ENCODE measurements around the gene PARP8.

DNA sequence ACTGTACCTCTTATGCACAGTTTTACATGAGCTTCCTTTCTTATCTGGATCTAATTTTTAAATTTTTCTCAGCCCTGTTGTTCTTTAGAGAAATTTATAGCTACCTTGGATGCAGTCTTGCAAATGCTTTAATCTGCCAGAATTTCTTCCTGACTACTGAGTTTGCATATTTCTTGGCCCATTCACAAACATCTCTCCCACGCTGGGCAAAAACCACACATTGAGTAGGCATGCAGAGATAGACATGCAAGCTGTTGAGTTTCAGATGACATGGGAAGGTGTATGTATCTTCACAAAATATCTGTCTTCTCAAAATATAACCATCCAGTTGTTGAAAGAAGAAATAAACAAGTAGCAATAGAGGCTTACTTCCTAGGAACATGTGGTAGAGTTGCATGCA, 101.2 kb downstream of the PARP8 start:
- no peak for TF ChIP-seq POLR2A (IDR thresholded peaks at IDR 0.05)
- TF ChIP-seq, protein P1, sequence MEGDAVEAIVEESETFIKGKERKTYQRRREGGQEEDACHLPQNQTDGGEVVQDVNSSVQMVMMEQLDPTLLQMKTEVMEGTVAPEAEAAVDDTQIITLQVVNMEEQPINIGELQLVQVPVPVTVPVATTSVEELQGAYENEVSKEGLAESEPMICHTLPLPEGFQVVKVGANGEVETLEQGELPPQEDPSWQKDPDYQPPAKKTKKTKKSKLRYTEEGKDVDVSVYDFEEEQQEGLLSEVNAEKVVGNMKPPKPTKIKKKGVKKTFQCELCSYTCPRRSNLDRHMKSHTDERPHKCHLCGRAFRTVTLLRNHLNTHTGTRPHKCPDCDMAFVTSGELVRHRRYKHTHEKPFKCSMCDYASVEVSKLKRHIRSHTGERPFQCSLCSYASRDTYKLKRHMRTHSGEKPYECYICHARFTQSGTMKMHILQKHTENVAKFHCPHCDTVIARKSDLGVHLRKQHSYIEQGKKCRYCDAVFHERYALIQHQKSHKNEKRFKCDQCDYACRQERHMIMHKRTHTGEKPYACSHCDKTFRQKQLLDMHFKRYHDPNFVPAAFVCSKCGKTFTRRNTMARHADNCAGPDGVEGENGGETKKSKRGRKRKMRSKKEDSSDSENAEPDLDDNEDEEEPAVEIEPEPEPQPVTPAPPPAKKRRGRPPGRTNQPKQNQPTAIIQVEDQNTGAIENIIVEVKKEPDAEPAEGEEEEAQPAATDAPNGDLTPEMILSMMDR (IDR thresholded peaks at IDR 0.05): no peak

Data from Peyer's patch (tissue), 4 donors.